IMR-90 (cell line): ENCODE data around the gene GNG7. TPM values are rescaled to one million over a fixed set of nuclear protein-coding genes. Genes with fewer than 3 reads are reported as not detected.

Source experiments
- ATAC-seq: fragments of 200-7000 bp; cut with Tn5 transposase; 2 replicates; pipeline ENCODE4 v1.9.1; 2020; ENCODE audit warnings: low read depth, mild to moderate bottlenecking, moderate library complexity
- BruUV-seq: library from RNA; stranded (reverse); fragments of 400-500 nt; replicated peaks from 2 replicates; lab custom pipeline; 2021; lab: Mats Ljungman, UMichigan
- CTCF ChIA-PET: fragments of 300-600 bp; formaldehyde crosslinking; extraction: SDS; loops from one replicate; lab custom pipeline; 2021; ENCODE audit warnings: antibody characterized with exemption; lab: Yijun Ruan, JAX
- POLR2A ChIA-PET: fragments of 300-600 bp; sonication (Branson Sonifier 250); formaldehyde crosslinking; loops from one replicate; lab custom pipeline; 2022; ENCODE audit warnings: antibody characterized with exemption; ENCODE audit not compliant: unreplicated experiment; lab: Charles Lee
- DNase-seq: peaks from one replicate; pipeline ENCODE4 v3.0.0; 2013
- H2AFZ ChIP-seq: replicated peaks from 2 replicates; pipeline ENCODE3; 2013; ENCODE audit warnings: low read length, mild to moderate bottlenecking; ENCODE audit not compliant: poor library complexity
- H2AK5ac ChIP-seq: 2 replicates; pipeline ENCODE4 v1.6.1; 2013; ENCODE audit warnings: low read depth, low read length, inconsistent platforms
- H2AK9ac ChIP-seq: replicated peaks from 2 replicates; pipeline ENCODE3; 2013; ENCODE audit warnings: mild to moderate bottlenecking, low read depth, low read length, moderate library complexity; ENCODE audit not compliant: poor library complexity
- H2BK120ac ChIP-seq: 2 replicates; pipeline ENCODE4 v1.6.1; 2013; ENCODE audit warnings: low read depth, low read length, inconsistent platforms
- H2BK15ac ChIP-seq: 3 replicates; pipeline ENCODE4 v1.6.1; 2013; ENCODE audit warnings: low read depth, low read length, inconsistent platforms
- H2BK20ac ChIP-seq: 2 replicates; pipeline ENCODE4 v1.6.1; 2013; ENCODE audit warnings: low read depth, mild to moderate bottlenecking, inconsistent platforms, low read length, moderate library complexity
- H2BK5ac ChIP-seq: 2 replicates; pipeline ENCODE4 v1.6.1; 2013; ENCODE audit warnings: mild to moderate bottlenecking, low read depth, low read length, inconsistent platforms; ENCODE audit not compliant: poor library complexity, severe bottlenecking
- H3K14ac ChIP-seq: replicated peaks from 2 replicates; pipeline ENCODE4 v1.6.1; 2013; ENCODE audit warnings: low read depth, low read length, inconsistent platforms
- H3K18ac ChIP-seq: 2 replicates; pipeline ENCODE4 v1.6.1; 2013; ENCODE audit warnings: low read depth, low read length, control low read depth
- H3K23ac ChIP-seq: 2 replicates; pipeline ENCODE4 v1.6.1; 2013; ENCODE audit warnings: low read depth, low read length, inconsistent platforms
- H3K27ac ChIP-seq: 2 replicates; pipeline ENCODE4 v1.5.1; 2013; ENCODE audit warnings: mild to moderate bottlenecking, control low read depth, low read length; ENCODE audit not compliant: insufficient read depth
- H3K27me3 ChIP-seq: 2 replicates; pipeline ENCODE4 v1.6.1; 2013; ENCODE audit warnings: low read length; ENCODE audit not compliant: control insufficient read depth, insufficient read depth
- H3K36me3 ChIP-seq: 2 replicates; pipeline ENCODE4 v1.6.1; 2013; ENCODE audit warnings: low read length, mixed read lengths; ENCODE audit not compliant: control insufficient read depth, insufficient read depth
- H3K4ac ChIP-seq: 2 replicates; pipeline ENCODE4 v1.6.1; 2013; ENCODE audit warnings: low read depth, low read length, inconsistent platforms
- H3K4me1 ChIP-seq: 2 replicates; pipeline ENCODE4 v1.6.1; 2013; ENCODE audit warnings: low read length, mixed read lengths; ENCODE audit not compliant: control insufficient read depth, insufficient read depth
- H3K4me2 ChIP-seq: 2 replicates; pipeline ENCODE4 v1.6.1; 2013; ENCODE audit warnings: low read depth, mild to moderate bottlenecking, control low read depth, low read length, moderate library complexity
- H3K4me3 ChIP-seq: 2 replicates; pipeline ENCODE4 v1.5.1; 2013; ENCODE audit warnings: low read depth, mild to moderate bottlenecking, control low read depth, low read length, moderate library complexity; ENCODE audit not compliant: insufficient read depth
- H3K56ac ChIP-seq: 2 replicates; pipeline ENCODE4 v1.6.1; 2013; ENCODE audit warnings: low read length, inconsistent platforms; ENCODE audit not compliant: insufficient read depth; ENCODE audit errors: extremely low read depth
- H3K79me1 ChIP-seq, 2 experiments: 2 replicates each; pipeline ENCODE4 v1.6.1; 2013; ENCODE audit warnings: low read length in 2 of 2, inconsistent platforms in 1 of 2, low read depth in 1 of 2
- H3K9ac ChIP-seq: 2 replicates; pipeline ENCODE4 v1.6.1; 2013; ENCODE audit warnings: low read depth, low read length, control low read depth
- H3K9me1 ChIP-seq: 2 replicates; pipeline ENCODE4 v1.6.1; 2013; ENCODE audit warnings: low read length, inconsistent platforms; ENCODE audit not compliant: insufficient read depth
- H3K9me3 ChIP-seq: 2 replicates; pipeline ENCODE4 v1.6.1; 2013; ENCODE audit warnings: low read length; ENCODE audit not compliant: control insufficient read depth, insufficient read depth
- H4K20me1 ChIP-seq: 2 replicates; pipeline ENCODE4 v1.6.1; 2013; ENCODE audit warnings: low read length, inconsistent platforms; ENCODE audit not compliant: insufficient read depth
- H4K5ac ChIP-seq: 2 replicates; pipeline ENCODE4 v1.6.1; 2013; ENCODE audit warnings: mild to moderate bottlenecking, low read depth, low read length, control low read depth
- H4K8ac ChIP-seq, 2 experiments: 2 replicates each; pipeline ENCODE4 v1.6.1; 2013; ENCODE audit warnings: low read depth in 2 of 2, low read length in 2 of 2, control low read depth in 1 of 2, inconsistent platforms in 1 of 2
- H4K91ac ChIP-seq: 2 replicates; pipeline ENCODE4 v1.6.1; 2013; ENCODE audit warnings: low read depth, low read length, inconsistent platforms; ENCODE audit not compliant: insufficient read depth
- BHLHE40 ChIP-seq: fragments of 150-350 bp; IDR thresholded peaks from 2 replicates; pipeline ENCODE4 v1.6.1; 2016; ENCODE audit warnings: mild to moderate bottlenecking, low read depth, low read length
- CEBPB ChIP-seq: IDR thresholded peaks from 2 replicates; pipeline ENCODE4 v1.6.1; 2012; ENCODE audit warnings: low read depth, low read length, improper control_type of control experiment
- FOS ChIP-seq: fragments of 150-350 bp; IDR thresholded peaks from 2 replicates; pipeline ENCODE4 v1.6.1; 2016; ENCODE audit warnings: low read depth, low read length
- MAFK ChIP-seq: IDR thresholded peaks from 2 replicates; pipeline ENCODE4 v1.6.1; 2012; ENCODE audit warnings: low read depth, low read length, improper control_type of control experiment
- MAZ ChIP-seq: IDR thresholded peaks from 2 replicates; pipeline ENCODE4 v1.6.1; 2012; ENCODE audit warnings: low read depth, mild to moderate bottlenecking, low read length, improper control_type of control experiment, moderate library complexity, borderline replicate concordance
- MXI1 ChIP-seq: IDR thresholded peaks from 2 replicates; pipeline ENCODE4 v1.6.1; 2012; ENCODE audit warnings: low read depth, mild to moderate bottlenecking, low read length, moderate library complexity, borderline replicate concordance
- NFE2L2 ChIP-seq: fragments of 150-350 bp; IDR thresholded peaks from 2 replicates; pipeline ENCODE4 v1.6.1; 2016; ENCODE audit warnings: low read depth, mild to moderate bottlenecking, low read length
- POLR2A ChIP-seq: IDR thresholded peaks from 2 replicates; pipeline ENCODE4 v1.6.1; 2012; ENCODE audit warnings: mild to moderate bottlenecking, low read depth, low read length
- RAD21 ChIP-seq: IDR thresholded peaks from 2 replicates; pipeline ENCODE4 v1.6.1; 2012; ENCODE audit warnings: low read length, improper control_type of control experiment
- RCOR1 ChIP-seq: IDR thresholded peaks from 2 replicates; pipeline ENCODE4 v1.6.1; 2012; ENCODE audit warnings: mild to moderate bottlenecking, low read length, improper control_type of control experiment; ENCODE audit not compliant: insufficient replicate concordance
- RFX5 ChIP-seq: IDR thresholded peaks from 2 replicates; pipeline ENCODE4 v1.8.0; 2012; ENCODE audit warnings: low read depth, mild to moderate bottlenecking, low read length, moderate library complexity
- SMC3 ChIP-seq: fragments of 150-350 bp; IDR thresholded peaks from 2 replicates; pipeline ENCODE4 v1.6.1; 2016; ENCODE audit warnings: low read depth, mild to moderate bottlenecking, antibody characterized with exemption, low read length, moderate library complexity
- WGBS, 2 experiments: methylation state at CpG; one replicate each; pipeline versions ENCODE4 v1.1.5 to v1.1.7; 2013; ENCODE audit warnings: missing lambda C conversion rate in 2 of 2; ENCODE audit not compliant: insufficient read length in 1 of 2; ENCODE audit errors: extremely low coverage in 2 of 2; 5-methylcytosine and 5-hydroxymethylcytosine counted together
- dilution Hi-C: fragments of 300-500 bp; cut with HindIII; formaldehyde crosslinking; loops from one replicate; pipeline ENCODE4 v1.14.3; 2018; ENCODE audit warnings: low sequenced_read_pairs; ENCODE audit not compliant: unreplicated experiment
- in situ Hi-C: fragments of 300-500 bp; cut with MboI; formaldehyde crosslinking; loops from 3 replicates; pipeline ENCODE4 v1.14.3; 2019; ENCODE audit warnings: low sequenced_read_pairs, inconsistent platforms, mixed read lengths
- intact Hi-C: fragments of 100-400 bp; cut with micrococcal nuclease; formaldehyde crosslinking; loops from 2 replicates; pipeline ENCODE4 v1.10.0; 2022
- polyA plus RNA-seq, 3 experiments: library from polyadenylated mRNA; depleted of rRNA; stranded (reverse); fragments of >200 nt; gene quantifications; 2 replicates each; pipeline ENCODE4 v1.2.3, GENCODE V29; 2012; ENCODE audit warnings: low replicate concordance in 1 of 3
- total RNA-seq: library from RNA; depleted of rRNA; stranded (reverse); fragments of >200 nt; gene quantifications from 2 replicates; pipeline ENCODE4 v1.2.3, GENCODE V29; 2012
- TF ChIP-seq, protein P1 (sequence below): conservative IDR thresholded peaks from 2 replicates; pipeline ENCODE4 v1.5.1; 2012; ENCODE audit warnings: mild to moderate bottlenecking, low read depth, low read length, improper control_type of control experiment
- TF ChIP-seq, protein P2 (sequence below): fragments of 150-350 bp; IDR thresholded peaks from 2 replicates; pipeline ENCODE4 v1.6.1; 2017; ENCODE audit warnings: mild to moderate bottlenecking, antibody characterized with exemption, low read length, low read depth

The GNG7 gene
- total and polyA plus RNA-seq, 2 of the 4 experiments (the other 2 are of a cell fraction) = under 0.01 to 0.21 TPM

DNA sequence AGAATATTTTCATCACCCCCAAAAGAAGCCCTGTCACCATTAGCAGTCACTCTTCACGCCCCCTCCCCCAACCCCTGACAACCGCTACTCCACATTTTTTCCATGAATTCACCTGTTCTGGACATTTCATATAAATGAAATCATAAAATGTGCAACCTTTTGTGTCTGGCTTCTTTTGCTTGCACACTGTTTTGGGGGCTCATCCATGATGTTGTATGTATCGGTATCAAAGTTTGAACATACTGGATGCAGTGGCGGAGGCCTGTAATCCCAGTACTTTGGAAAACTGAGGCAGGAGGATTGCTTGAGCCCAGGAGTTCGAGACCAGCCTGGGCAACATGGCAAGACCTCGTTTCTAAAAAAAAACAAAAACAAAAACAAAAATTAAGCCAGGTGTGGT lies 219.4 kb downstream of the GNG7 start:
- no peak overlapping the region for H2BK5ac ChIP-seq
- BruUV-seq = no TSS peak

More for the DNA sequence above, 219.4 kb downstream of the GNG7 start:
- ATAC-seq = no peak
- H4K8ac ChIP-seq = no peak overlapping the region
- dilution Hi-C loops = no loop called here
- H4K20me1 ChIP-seq = peaks cover 7% of the 10 kb centered on the region
- H3K9me1 ChIP-seq = no peaks in the 10 kb centered on the region
- no peak overlapping the region for H3K4me3 ChIP-seq
- H2BK120ac ChIP-seq = no peak overlapping the region
- H4K5ac ChIP-seq = no peak overlapping the region
- H3K14ac ChIP-seq = no peak overlapping the region
- WGBS, 2 experiments = 77% methylated on average over 3 of the region's 6 CpGs; no CpG with 5 or more reads in 1 of the 2 experiments
- TF ChIP-seq RCOR1 (no peak), MAZ (no peak), FOS (no peak), POLR2A (no peak), BHLHE40 (no peak), SMC3 (no peak), MXI1 (no peak), RAD21 (no peak), CEBPB (no peak), MAFK (no peak), RFX5 (no peak), NFE2L2 (no peak)
- TF ChIP-seq, protein P1, sequence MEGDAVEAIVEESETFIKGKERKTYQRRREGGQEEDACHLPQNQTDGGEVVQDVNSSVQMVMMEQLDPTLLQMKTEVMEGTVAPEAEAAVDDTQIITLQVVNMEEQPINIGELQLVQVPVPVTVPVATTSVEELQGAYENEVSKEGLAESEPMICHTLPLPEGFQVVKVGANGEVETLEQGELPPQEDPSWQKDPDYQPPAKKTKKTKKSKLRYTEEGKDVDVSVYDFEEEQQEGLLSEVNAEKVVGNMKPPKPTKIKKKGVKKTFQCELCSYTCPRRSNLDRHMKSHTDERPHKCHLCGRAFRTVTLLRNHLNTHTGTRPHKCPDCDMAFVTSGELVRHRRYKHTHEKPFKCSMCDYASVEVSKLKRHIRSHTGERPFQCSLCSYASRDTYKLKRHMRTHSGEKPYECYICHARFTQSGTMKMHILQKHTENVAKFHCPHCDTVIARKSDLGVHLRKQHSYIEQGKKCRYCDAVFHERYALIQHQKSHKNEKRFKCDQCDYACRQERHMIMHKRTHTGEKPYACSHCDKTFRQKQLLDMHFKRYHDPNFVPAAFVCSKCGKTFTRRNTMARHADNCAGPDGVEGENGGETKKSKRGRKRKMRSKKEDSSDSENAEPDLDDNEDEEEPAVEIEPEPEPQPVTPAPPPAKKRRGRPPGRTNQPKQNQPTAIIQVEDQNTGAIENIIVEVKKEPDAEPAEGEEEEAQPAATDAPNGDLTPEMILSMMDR = no peak
- TF ChIP-seq, protein P2, sequence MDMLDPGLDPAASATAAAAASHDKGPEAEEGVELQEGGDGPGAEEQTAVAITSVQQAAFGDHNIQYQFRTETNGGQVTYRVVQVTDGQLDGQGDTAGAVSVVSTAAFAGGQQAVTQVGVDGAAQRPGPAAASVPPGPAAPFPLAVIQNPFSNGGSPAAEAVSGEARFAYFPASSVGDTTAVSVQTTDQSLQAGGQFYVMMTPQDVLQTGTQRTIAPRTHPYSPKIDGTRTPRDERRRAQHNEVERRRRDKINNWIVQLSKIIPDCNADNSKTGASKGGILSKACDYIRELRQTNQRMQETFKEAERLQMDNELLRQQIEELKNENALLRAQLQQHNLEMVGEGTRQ = no peak
- intact Hi-C loops = no loop called here
- H3K36me3 ChIP-seq = no peaks in the 10 kb centered on the region
- H3K23ac ChIP-seq = no peak overlapping the region
- POLR2A ChIA-PET = no interaction called here
- no peak overlapping the region for H3K56ac ChIP-seq
- H2BK20ac ChIP-seq = no peak overlapping the region
- H3K4me2 ChIP-seq = no peak overlapping the region
- H2BK15ac ChIP-seq = no peak overlapping the region
- no peak overlapping the region for H2AFZ ChIP-seq
- H4K91ac ChIP-seq = no peak overlapping the region
- H3K4ac ChIP-seq = no peak overlapping the region
- H2AK9ac ChIP-seq = no peak overlapping the region
- no peak for DNase-seq
- H3K4me1 ChIP-seq = peaks cover 3% of the 10 kb centered on the region; the same call in 1 of the 2 replicates
- no peak overlapping the region for H2AK5ac ChIP-seq
- H3K9me3 ChIP-seq = peaks cover 17% of the 10 kb centered on the region
- H3K18ac ChIP-seq = no peak overlapping the region
- CTCF ChIA-PET = no interaction called here
- H3K79me1 ChIP-seq = peaks cover 0 to 8% of the 10 kb centered on the region in 2 experiments; a peak in 1 of 4 replicates
- H3K27ac ChIP-seq = no peak overlapping the region
- H3K27me3 ChIP-seq = no peaks in the 10 kb centered on the region
- in situ Hi-C loops = no loop called here
- H3K9ac ChIP-seq = no peak overlapping the region
